GM18511 (cell line): Measurements from ENCODE around the gene PBX3.

Source experiments
- ATAC-seq: cut with Tn5 transposase; IDR thresholded peaks from one replicate; pipeline ENCODE4 v1.9.1; 2021; ENCODE audit warnings: mild to moderate bottlenecking, moderate library complexity; ENCODE audit not compliant: unreplicated experiment

The PBX3 gene

GRCh38 chr9:125969462-125969861 is 222.3 kb downstream of the PBX3 start:
- no peak for ATAC-seq

GRCh38 chr9:125969868-125970267 is 222.7 kb downstream of the PBX3 start:
- no peak for ATAC-seq

GRCh38 chr9:125970340-125970739 is 223.2 kb downstream of the PBX3 start:
- ATAC-seq = no peak

- no peak for ATAC-seq
These were observed 223.9 kb downstream of the PBX3 start for GRCh38 chr9:125971050-125971449.

GRCh38 chr9:125972012-125972729 is 225.0 kb downstream of the PBX3 start:
- ATAC-seq = no peak

- ATAC-seq = no peak
These were observed 226.4 kb downstream of the PBX3 start for GRCh38 chr9:125973547-125973946.

GRCh38 chr9:125974705-125975104 is 227.5 kb downstream of the PBX3 start:
- no peak for ATAC-seq

GRCh38 chr9:125977223-125977622 is 230.1 kb downstream of the PBX3 start:
- no peak for ATAC-seq

GRCh38 chr9:125979383-125979782 is 232.2 kb downstream of the PBX3 start:
- no peak for ATAC-seq

- no peak for ATAC-seq
These were observed 235.7 kb downstream of the PBX3 start for GRCh38 chr9:125982798-125983406.

GRCh38 chr9:125983681-125984080 is 236.5 kb downstream of the PBX3 start:
- ATAC-seq = no peak

- no peak for ATAC-seq
These were observed 237.3 kb downstream of the PBX3 start for GRCh38 chr9:125984461-125984860.

- ATAC-seq = no peak
These were observed 238.2 kb downstream of the PBX3 start for GRCh38 chr9:125985142-125985997.

- ATAC-seq = no peak
These were observed 239.0 kb downstream of the PBX3 start for GRCh38 chr9:125985998-125986655.

GRCh38 chr9:125986966-125987365 is 239.8 kb downstream of the PBX3 start:
- no peak for ATAC-seq

- no peak for ATAC-seq
These were observed 240.2 kb downstream of the PBX3 start for GRCh38 chr9:125987420-125987819.

GRCh38 chr9:125988479-125989050 is 241.4 kb downstream of the PBX3 start:
- no peak for ATAC-seq

GRCh38 chr9:125989090-125989501 is 241.9 kb downstream of the PBX3 start:
- ATAC-seq = no peak

GRCh38 chr9:125989524-125990180 is 242.5 kb downstream of the PBX3 start:
- ATAC-seq = no peak

GRCh38 chr9:125990186-125990792 is 243.1 kb downstream of the PBX3 start:
- no peak for ATAC-seq
